ENCODE results near the gene ESYT2. TPM values are rescaled to one million over a fixed set of nuclear protein-coding genes. Genes with fewer than 3 reads are reported as not detected.

Gene ESYT2
- total and polyA plus RNA-seq, 2 of the 4 experiments (the other 2 are of a cell fraction), result 26.7 to 69.9 TPM

DNA sequence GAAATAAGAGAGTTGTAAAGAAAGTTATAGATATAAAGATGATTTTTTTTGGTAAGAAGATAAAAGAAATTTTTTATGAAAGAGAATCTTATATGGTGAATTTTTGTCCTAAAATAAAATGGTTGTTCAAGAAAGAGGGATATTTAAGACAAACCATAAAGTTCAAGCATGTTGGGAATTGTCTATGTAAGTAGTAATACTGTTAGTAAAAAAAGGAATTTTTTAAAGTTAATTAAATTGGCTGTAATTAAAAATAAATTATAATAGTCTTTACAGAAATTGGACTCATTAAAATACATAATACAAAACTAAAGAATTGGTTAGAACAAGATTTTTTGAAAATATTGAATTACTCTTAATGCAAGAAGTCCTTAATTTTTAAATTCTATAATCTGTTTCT, 17.0 kb upstream of the ESYT2 start:
- Histone ChIP-seq H4K8ac (ENCODE audit: low read depth in 2 of 2, low read length in 2 of 2) (no peak overlapping the region), H3K27me3 (ENCODE audit: control insufficient read depth, insufficient read depth, low read length) (peaks cover 3% of the 10 kb centered on the region; the same call in 1 of the 2 replicates), H4K20me1 (ENCODE audit: insufficient read depth, low read length) (no peaks in the 10 kb centered on the region), H3K56ac (ENCODE audit: extremely low read depth, insufficient read depth, low read length) (no peak overlapping the region), H3K14ac (replicated peaks; ENCODE audit: low read depth, low read length) (no peak overlapping the region), H3K4ac (ENCODE audit: low read depth, low read length) (no peak overlapping the region), H3K9me1 (ENCODE audit: insufficient read depth, low read length) (no peaks in the 10 kb centered on the region), H3K27ac (ENCODE audit: insufficient read depth, low read length) (no peak overlapping the region), H3K9ac (ENCODE audit: low read depth, low read length) (no peak overlapping the region), H3K9me3 (ENCODE audit: control insufficient read depth, insufficient read depth, low read length) (no peaks in the 10 kb centered on the region), H3K79me1 (ENCODE audit: low read depth in 1 of 2, low read length in 2 of 2) (no peaks in the 10 kb centered on the region), H3K36me3 (ENCODE audit: control insufficient read depth, insufficient read depth, low read length) (no peaks in the 10 kb centered on the region), H3K4me3 (ENCODE audit: insufficient read depth, low read depth, low read length) (no peak overlapping the region), H2BK120ac (ENCODE audit: low read depth, low read length) (no peak overlapping the region), H2BK15ac (ENCODE audit: low read depth, low read length) (no peak overlapping the region), H2AK9ac (replicated peaks; ENCODE audit: low read depth, low read length, poor library complexity) (no peak overlapping the region), H2AK5ac (ENCODE audit: low read depth, low read length) (no peak overlapping the region), H3K23ac (ENCODE audit: low read depth, low read length) (no peak overlapping the region), H3K18ac (ENCODE audit: low read depth, low read length) (no peak overlapping the region), H2BK20ac (ENCODE audit: low read depth, low read length) (no peak overlapping the region), H2AFZ (replicated peaks; ENCODE audit: low read length, poor library complexity) (no peak overlapping the region), H4K5ac (ENCODE audit: low read depth, low read length) (no peak overlapping the region), H3K4me1 (ENCODE audit: control insufficient read depth, insufficient read depth, low read length) (no peaks in the 10 kb centered on the region), H3K4me2 (ENCODE audit: low read depth, low read length) (no peak overlapping the region), H4K91ac (ENCODE audit: insufficient read depth, low read depth, low read length) (no peak overlapping the region), H2BK5ac (ENCODE audit: low read depth, low read length, poor library complexity, severe bottlenecking) (no peak overlapping the region)
- ChIA-PET POLR2A (ENCODE audit: unreplicated experiment) (no interaction called here), CTCF (no interaction called here)
- no peak for TF ChIP-seq RAD21 (IDR thresholded peaks at IDR 0.05; ENCODE audit: low read length)
- dilution Hi-C loops (cut with HindIII; ENCODE audit: low sequenced_read_pairs, unreplicated experiment) (no loop called here), intact Hi-C loops (cut with micrococcal nuclease) (loop anchor here (1.0 kb wide), 1 partner anchor 40 kb away; no protein-coding TSS in a partner anchor), in situ Hi-C loops (cut with MboI; ENCODE audit: low sequenced_read_pairs) (no loop called here)
- BruUV-seq (replicated peaks), result no TSS peak
- no peak for ATAC-seq (ENCODE audit: low read depth)
- DNase-seq, result no peak
